Measurements from ENCODE around the gene ALKBH3.

Gene ALKBH3

DNA sequence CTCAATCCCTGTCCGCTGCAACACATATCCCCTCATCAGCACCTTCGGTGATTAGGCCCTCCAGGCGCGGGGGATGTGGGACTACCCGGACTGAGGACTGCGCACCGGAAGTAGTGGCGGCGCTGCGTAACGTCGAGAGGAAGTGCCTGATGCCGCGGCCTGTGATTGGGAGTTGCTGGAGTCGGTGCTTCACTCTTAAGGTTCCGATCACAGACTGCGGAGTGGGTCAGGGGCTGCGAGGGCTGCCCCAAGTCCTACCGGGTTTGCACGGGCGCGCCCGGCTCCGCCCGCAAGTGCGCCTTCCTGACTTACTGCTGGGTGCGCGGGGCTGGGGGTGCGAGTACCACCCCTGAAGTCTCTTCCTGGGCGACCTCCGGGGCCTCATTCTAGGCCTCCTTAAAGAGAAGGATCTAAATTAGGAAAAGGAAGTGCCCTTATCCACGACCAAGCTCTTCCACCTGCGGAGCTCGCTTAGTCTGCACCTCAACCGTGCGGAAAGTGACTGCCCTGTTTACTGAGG lies at the start of gene ALKBH3:
Gene ALKBH3, plus strand, starts transcription at position 192 of the 520 bp plus-strand sequence. CDS start 1,822 bp downstream, outside the sequence.
- peak; percentile 85 for DNase-seq (ENCODE audit: low read depth)

DNA sequence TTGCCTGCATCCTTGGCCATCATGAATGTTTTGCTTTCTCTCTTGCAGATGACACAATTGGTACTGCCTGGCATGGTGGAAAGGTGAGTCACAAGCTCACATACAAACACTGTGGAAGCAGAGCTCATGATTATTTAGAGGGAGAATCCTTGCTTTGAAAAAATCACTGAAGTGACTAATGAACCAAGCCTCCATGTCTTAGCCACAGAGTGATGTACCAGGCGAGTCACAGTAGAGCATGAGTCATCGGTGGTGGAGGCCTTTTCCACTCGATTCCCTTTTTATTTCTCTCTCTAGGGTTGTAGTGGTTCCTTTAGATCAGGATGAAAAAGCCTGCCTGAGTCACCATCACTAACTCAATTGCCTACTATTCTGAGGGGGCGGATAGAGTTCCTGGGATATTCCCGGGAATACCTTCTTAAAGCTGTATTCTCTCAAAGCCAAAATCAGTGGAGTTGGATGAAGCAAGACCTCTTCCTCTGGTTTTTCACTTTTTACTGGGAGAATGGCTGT lies 49.6 kb upstream of the ALKBH3 start:
- DNase-seq (ENCODE audit: low read depth), result peak; percentile 13

DNA sequence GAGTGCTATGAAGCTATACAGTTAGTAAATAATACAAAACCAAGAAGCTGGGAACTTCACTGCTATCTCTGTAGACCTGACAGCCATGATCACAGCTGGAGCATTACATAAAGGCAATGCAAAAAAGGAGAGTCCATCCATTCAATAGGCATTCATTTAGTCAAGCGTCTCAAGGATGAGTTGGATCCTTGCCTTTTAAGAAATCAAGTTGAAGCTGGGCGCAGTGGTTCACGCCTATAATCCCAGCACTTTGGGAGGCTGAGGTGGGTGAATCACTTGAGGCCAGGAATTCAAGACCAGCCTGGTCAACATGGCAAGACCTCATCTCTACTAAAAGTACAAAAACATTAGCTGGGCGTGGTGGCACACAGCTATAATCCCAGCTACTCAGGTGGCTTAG lies 48.1 kb upstream of the ALKBH3 start:
- no peak for DNase-seq (ENCODE audit: low read depth)

DNA sequence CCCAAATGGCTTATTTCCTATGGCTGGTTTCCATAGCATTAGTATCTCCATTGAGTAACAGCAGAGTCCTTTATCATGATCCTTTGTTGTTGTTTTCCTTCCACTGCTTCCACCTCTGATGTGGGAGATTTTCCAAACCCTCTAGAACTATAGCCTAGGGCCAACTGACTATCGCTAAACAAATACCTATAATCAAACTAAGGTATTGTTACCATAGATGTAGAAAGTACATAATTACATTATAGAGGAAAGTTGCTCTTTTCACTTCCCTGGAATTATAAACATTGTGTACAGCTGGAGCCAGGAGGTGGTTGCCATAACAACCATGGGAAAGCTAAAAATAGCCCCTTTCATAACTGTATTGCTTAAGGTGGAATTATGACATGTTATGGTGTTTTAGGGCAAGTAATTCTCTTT lies 47.0 kb upstream of the ALKBH3 start:
- no peak for DNase-seq (ENCODE audit: low read depth)

DNA sequence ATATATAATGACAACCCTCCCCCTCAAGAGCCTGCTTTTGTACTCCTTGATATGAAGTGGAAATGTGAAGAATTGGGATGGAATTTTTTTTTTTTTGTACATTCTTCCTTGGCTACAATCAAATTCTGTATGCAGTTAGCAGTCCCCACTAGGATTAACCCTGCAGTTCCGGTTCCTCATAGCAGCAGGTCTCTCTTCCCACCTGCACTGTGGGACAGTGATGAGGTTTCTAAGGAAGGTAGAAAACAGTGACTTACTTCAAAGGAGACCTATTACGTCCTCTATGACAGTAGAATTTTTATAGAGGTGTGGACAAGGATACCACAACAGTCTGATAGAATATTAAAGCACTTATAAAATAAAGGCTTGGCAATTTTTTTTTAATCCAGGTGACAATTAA lies 46.3 kb upstream of the ALKBH3 start:
- no peak for DNase-seq (ENCODE audit: low read depth)

DNA sequence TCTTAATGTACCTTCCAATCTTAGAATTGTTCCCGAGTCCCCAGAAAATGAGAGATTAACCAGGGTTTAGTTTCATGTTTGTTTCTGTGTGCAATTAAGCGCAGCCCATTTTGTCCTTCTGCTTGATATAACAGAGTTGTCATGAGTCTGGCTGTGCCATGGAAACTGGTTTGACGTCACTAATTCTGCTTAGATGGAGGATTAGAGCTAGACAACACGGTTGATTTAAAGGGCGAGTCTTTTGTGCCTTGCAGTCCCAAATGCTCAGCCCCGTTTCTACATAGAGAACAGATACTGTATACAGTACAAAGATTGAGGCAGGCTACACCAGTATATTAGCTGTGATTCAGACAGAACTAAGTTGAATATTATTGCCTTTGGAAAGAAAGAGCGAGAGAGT lies 45.5 kb upstream of the ALKBH3 start:
- DNase-seq (ENCODE audit: low read depth), result no peak

DNA sequence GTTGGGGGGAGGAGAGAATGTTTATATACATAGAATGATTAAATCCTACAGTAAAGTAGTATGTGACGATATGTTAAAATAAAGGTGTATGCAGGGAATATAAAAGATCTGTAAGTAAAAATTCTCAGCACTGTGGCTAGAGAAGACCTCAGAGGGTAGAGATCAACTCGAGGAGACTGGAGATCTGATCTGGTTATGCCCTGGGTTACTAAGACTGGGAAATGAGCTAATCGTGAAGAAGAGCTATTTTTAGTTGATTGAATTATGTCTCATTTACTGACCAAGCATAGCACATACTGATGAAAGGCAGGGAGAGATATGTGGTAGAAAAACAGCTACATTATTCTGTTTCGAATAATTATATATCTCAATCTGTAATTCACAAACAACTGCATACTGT lies 42.8 kb upstream of the ALKBH3 start:
- no peak for DNase-seq (ENCODE audit: low read depth)

DNA sequence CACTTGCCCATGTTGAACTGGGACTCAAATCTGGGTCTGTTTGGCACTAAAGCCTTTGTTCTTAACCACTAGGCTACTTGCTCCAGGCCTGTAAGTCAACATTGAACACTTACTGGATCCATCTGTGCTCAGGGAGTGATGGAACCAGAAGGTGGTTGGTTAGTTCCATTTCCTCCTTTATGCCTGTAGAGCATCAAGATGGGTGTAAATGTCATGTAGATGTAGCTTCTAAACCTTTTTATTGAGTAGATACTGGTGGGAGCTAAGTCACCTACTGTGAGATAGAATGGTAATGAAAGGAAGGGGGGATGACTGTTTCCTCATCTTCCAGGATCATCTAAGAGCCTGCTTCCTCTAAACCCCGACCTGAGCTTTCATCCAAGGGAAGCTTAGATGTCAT lies 38.6 kb upstream of the ALKBH3 start:
- DNase-seq (ENCODE audit: low read depth), result no peak

DNA sequence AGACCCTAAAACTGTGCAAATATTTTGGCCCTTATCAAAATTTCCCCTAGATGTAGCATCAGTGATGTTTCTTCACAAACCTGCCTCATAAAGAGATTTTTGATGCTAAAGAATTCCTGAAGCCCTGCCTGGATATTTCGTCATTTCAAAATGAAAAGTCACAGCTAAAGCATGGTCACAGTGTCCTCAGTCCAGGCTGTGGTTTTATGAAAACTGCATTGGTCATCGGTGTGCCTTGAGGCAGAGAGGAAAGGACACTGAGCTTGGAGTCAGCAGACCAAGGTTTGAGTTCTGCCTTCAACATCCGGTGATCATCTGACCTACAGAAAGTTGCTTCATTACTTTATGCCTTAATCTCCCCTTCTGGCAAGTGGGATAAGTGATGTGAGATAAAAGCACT lies 34.8 kb upstream of the ALKBH3 start:
- no peak for DNase-seq (ENCODE audit: low read depth)

DNA sequence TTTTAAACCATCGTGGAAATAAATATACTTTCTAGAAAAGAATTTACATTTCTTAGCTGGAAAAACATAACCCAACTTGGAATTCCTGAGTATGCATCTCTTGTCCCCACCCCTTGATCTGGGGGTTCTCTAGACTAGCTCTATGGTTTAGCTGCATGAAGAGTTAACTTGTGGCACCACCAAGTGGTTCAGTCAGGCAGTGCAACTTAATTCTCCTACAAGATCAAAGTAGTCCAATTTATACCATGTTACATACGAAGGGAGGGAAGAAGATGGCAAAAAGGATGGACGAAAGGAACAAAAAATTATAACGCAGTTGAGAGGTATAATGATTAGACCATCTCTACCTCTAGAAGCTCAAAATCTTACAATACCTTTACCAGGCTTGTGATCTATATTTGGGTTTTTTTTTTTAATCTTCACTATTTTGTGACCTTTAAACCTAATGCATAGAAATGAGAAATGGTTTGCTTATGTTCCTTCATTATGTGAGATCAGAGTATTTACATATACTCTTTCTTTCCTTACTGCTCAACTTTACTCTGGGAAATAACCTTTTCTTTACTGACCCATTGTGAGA lies 28.5 kb upstream of the ALKBH3 start:
- DNase-seq (ENCODE audit: low read depth), result peak; percentile 25

DNA sequence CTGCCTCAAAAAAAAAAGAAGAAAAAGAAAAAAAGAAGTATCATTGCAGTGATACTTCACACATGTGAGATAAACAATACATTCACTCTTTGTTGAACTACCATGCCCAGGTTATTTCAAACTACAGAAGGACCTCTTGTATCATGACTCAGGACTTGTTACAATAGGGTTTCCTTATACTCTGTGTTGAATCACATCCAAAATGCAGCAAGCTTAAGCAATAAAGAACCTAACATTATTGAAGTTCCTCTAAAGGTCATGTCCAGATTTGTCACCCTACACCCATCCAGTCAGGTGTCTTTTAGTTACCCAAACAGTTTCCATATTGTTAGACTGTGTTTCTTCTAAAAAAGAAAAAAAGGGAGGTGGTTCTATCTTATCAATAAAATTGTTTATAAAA lies 26.9 kb upstream of the ALKBH3 start:
- no peak for DNase-seq (ENCODE audit: low read depth)

DNA sequence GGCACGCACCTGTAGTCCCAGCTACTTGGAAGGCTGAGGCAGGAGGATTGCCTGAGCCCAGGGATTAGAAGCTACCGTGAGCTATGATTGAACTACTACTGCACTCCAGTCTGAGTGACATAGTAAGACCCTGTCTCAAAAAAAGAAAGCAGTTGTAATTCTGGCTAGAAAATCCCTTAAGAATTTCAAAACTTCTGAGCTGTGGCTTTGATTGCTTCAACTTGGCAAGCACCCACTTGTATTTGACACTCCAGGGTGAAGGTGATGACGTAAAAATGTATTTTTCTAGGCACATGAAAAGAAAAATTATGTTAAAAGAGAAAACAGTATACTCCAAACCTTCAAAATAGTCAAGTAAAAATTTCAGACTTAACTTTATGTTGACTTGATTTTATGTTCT lies 23.6 kb upstream of the ALKBH3 start:
- no peak for DNase-seq (ENCODE audit: low read depth)

DNA sequence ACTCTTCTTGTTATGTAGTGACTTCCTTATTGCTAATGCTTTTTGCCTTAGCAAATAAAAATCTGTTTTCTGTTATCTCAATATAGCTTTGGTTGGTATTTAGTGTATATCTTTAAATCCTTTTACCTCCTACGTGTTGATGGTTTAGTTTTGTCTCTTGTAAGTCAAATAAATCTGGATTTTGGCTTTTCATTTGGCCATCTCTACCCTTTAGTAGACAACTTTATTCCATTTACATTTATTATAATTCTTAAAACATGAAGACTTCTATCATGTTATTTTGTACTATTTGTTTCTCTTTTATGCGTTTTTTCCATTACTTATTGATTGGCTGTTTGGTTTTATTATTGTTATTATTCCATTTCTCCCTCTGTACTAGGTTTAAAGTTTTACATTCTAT lies 19.5 kb upstream of the ALKBH3 start:
- DNase-seq (ENCODE audit: low read depth), result no peak

DNA sequence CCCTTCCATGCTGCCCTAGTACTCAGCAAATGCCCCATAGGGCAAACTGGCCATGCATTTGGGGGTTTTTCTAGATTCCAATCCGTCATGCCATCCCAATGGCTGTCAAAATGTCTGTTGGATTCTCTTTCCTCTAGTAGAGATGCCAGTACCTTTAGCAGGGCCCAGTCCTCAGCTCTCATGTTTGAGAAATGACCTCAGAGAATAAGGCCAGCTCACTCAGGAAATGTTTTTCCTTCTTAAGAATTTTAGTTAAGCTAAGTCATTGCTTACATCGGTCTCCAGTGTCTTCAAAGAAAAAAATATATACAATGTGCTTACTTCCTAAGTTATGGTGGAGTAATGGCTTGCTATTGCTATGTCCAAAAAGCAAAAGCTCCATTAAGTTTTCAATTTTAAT lies 14.1 kb upstream of the ALKBH3 start:
- DNase-seq (ENCODE audit: low read depth), result no peak

DNA sequence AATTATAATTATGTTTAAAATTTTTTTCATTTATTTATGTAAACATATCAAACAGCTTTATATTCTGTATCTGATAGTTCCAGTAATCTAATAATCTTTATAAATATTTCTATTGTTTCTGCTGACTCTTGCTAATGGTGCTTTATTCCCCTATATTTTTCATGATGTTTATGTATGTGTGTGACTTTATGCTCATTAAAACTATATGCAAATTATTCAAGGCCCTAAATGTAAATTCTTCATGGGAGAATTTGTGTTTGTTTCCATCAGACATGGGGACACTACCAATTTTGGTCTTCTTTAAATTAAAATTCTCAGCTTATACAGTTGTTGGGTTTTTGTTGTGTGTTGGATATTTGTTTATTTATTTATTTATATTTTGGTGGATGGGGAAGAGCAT lies 13.7 kb upstream of the ALKBH3 start:
- DNase-seq (ENCODE audit: low read depth), result no peak

DNA sequence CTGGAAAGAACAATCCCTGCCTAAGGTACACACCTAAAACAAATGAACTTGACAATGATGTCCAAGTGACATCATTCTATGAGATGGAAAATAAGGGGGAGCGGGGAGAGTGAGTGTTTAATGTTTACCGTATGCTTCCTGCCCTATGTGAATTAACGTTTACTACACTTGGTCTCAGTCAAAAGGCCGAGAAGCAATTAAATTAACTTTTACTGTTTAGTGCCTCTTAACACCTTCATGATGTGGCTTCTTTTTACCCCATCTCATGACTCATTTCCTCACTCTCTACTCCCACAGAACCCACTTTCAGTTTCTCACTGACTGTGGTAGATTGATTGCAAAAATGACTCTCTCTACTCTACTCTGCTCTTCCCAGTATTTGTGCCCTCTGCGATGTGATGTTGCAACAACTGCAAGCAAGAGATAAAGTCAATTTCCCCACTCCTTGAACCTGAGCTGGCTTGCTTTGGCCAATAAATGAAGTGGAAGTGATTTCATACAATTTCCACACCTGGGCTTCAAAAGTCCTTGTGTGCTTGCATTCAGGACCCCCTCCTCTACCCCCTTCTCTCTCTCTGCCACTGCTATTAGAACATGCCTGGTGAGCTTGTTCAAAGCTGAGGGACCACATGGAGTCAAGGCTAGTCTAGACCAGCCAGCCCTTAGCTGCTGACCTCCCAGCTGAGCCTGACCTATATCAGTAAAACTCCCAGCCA lies 11.6 kb upstream of the ALKBH3 start:
- peak; percentile 8 for DNase-seq (ENCODE audit: low read depth)

DNA sequence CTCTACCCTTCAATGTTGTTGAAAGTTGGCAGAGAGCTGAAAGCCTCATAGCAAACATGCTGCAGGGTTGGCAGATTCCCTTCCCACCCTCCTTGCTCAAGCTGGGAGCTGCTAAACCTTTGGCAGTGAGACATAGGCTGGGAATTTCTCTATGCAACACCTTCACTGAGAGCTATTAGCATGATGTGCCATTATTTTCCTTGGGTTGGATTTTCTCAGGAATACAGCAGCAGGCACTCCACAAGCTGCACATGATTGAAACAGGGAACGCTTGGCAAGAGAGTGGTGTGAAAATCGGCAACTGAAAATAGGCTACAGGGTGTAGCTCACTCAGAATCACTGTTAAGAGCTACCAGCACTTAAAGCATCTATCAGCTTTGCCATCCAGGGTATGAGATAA lies 9.6 kb upstream of the ALKBH3 start:
- DNase-seq (ENCODE audit: low read depth), result no peak

DNA sequence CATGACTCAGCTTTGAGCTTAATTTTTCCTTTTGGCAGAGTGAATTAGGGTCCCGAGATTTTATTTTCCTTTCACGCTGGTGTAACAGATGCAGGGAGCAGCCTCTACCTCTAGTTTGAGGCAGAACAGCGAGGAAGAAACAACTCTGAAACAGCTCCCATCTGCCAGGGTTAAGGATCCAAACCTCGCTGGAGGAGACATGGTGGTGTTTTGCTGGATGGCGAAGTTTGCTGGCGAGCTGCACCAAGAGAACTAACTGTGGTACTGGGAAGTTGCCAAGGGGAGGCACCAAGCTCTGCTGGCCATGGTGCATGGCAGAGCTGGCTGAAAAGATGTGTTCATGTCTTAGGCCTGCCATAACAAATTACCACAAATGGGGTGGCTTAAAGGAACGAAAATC lies 7.6 kb upstream of the ALKBH3 start:
- no peak for DNase-seq (ENCODE audit: low read depth)

DNA sequence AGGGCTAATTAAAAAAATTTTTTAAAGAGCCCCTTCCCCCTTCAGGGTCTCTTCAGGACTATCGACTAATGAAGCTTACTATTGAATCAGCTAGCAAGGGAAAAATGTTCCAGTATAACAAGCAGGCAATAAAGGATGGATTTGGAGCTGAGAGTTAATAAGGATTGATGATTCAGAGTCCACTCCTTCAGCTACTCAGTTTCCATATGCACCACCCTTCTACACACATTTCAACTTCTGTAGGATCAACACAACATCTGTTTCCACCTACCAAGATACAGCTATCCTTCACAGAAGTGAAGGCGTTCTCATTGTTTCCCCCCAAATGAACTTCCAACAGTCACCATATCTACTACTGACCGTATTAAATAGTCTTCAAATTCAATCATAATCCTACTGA lies 6.6 kb upstream of the ALKBH3 start:
- no peak for DNase-seq (ENCODE audit: low read depth)

DNA sequence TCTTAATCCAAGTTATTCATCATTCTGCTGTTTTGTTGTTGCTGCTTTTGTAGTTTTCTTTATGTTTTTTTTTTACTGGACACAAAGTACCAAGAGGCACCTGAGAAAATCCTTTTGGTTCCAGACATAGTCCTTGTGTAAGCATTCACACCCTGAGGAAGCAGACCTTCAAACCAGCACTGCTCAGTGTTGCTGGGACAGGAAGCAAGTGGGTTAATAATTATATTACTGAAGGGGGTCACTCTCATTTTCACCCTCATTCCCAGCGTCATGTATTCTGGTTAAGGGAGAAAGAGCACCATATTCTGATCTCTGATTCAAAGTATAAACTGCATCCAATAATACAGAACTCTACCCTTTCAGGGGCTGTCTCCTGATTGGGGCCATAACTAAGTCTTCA lies 5.9 kb upstream of the ALKBH3 start:
- no peak for DNase-seq (ENCODE audit: low read depth)

DNA sequence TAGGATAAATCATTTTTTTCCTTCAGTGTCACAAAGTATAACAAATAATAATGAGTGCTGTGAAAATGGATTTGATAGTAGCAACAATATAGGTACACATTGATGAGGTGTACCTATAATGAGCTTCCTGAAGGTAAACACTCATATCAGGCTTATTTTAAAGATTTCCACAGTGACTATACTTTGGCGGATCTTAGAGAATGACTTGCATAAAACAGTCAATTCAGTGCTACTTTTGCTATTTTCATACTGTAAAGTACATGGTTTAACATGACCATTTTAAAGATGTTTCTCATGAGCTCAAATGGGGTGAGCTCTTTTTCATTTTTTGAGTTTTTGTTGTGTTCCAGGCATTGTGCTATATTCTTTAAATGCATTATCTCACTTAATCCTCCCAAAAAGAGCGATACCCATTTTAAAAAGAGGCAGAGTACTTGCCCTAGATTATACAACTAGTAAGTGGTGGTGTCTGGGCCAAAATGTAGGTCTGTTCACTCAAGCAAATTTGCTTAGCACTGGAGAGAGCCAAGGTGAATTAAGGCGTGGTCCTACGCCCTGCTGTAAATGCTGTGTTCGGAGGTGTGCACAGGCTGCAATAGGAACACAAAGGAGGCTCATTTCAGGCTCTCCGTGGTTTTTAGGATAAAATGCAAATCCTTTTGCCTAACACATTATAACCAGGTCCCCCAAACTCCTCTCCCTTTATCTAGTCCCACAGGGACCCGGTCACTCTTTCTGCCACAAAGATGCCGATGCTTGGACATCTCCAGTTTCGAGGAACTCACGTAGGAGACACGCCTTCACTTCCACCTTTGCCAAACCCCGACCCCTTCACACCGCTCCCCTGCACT lies 617 bp upstream of the ALKBH3 start:
- no peak for DNase-seq (ENCODE audit: low read depth)

DNA sequence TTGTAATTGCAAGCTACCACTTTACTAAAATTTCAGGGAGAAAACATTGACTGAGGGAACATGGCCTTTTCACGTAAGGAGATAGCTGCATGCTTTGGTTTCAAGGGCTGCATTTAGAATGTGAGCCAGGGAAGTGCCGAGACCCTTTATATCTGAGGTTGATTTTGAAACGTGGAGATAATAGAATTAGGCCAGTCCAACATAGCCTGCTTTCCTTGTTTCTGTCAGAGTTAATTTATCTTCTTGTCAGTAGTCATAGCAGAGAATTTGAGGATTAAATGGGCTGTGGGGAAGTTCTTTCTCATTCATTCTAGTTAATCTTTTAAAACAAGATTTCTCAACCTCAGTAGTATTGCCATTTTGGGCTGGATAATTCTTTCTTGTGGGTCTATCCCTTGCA lies 12.2 kb downstream of the ALKBH3 start:
- DNase-seq (ENCODE audit: low read depth), result no peak

DNA sequence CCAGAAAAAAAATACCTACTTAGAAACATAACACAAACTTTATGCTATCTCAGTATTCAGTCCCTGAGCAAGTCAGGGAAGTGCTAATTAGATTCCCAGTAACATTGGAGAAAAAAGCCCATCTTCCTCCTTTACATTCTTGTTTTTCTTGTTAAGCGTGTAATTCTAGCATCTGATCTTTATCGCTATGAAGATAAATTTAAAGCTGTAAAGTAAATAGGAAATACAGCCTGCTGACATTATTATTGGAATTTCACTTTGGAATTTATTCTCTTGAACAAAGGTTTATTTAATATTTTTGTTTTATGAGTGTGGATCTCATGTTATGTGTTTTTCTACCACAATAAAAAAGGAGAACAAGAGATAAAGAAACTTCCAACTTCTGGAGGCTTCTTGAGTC lies 13.9 kb downstream of the ALKBH3 start:
- DNase-seq (ENCODE audit: low read depth), result no peak

All from stimulated activated CD8-positive, alpha-beta memory T cell treated with anti-CD3 and anti-CD28 coated beads, Interleukin-12 subunit alpha, Interleukin-12 subunit beta, amount 100 ng/mL, for 1 hour (primary cell).